ENCODE measurements around the gene GBP2.
"Not testable (repeated sequence)": the region's sequence is repeated elsewhere in the genome, so short reads cannot be mapped to it uniquely, and the experiment has no call there.

GBP2 gene

GRCh38 chr1:89125913-89126580 lies at the start of gene GBP2:
Gene GBP2 (minus strand): TSS chr1:89126114. CDS start chr1:89121966, 4,148 bp downstream.
- no peak for DNase-seq (ENCODE audit: low spot score)

GRCh38 chr1:89174491-89174890 lies 48.6 kb upstream of the GBP2 start:
- no peak for DNase-seq (ENCODE audit: low spot score)

- DNase-seq (ENCODE audit: low spot score): no peak
Observed at GRCh38 chr1:89172468-89173143, 46.7 kb upstream of the GBP2 start.

- peak; percentile 16 for DNase-seq (ENCODE audit: low spot score)
Observed at GRCh38 chr1:89171067-89171438, 45.1 kb upstream of the GBP2 start.

GRCh38 chr1:89170170-89171066 lies 44.5 kb upstream of the GBP2 start:
- DNase-seq (ENCODE audit: low spot score): no peak

GRCh38 chr1:89169166-89169565 lies 43.3 kb upstream of the GBP2 start:
- no peak for DNase-seq (ENCODE audit: low spot score)

- DNase-seq (ENCODE audit: low spot score): no peak
Observed at GRCh38 chr1:89167590-89168230, 41.8 kb upstream of the GBP2 start.

- no peak for DNase-seq (ENCODE audit: low spot score)
Observed at GRCh38 chr1:89166705-89167104, 40.8 kb upstream of the GBP2 start.

GRCh38 chr1:89165811-89166210 lies 39.9 kb upstream of the GBP2 start:
- DNase-seq (ENCODE audit: low spot score): no peak

GRCh38 chr1:89151047-89151446 lies 25.1 kb upstream of the GBP2 start:
- no peak for DNase-seq (ENCODE audit: low spot score)

GRCh38 chr1:89149976-89150375 lies 24.1 kb upstream of the GBP2 start:
- DNase-seq (ENCODE audit: low spot score): no peak

- DNase-seq (ENCODE audit: low spot score): no peak
Observed at GRCh38 chr1:89149229-89149628, 23.3 kb upstream of the GBP2 start.

- DNase-seq (ENCODE audit: low spot score): no peak
Observed at GRCh38 chr1:89147678-89148658, 22.1 kb upstream of the GBP2 start.

- DNase-seq (ENCODE audit: low spot score): no peak
Observed at GRCh38 chr1:89146721-89147120, 20.8 kb upstream of the GBP2 start.

GRCh38 chr1:89143484-89143883 lies 17.6 kb upstream of the GBP2 start:
- no peak for DNase-seq (ENCODE audit: low spot score)

GRCh38 chr1:89142160-89142559 lies 16.2 kb upstream of the GBP2 start:
- no peak for DNase-seq (ENCODE audit: low spot score)

- no peak for DNase-seq (ENCODE audit: low spot score)
Observed at GRCh38 chr1:89133747-89134146, 7.8 kb upstream of the GBP2 start.

GRCh38 chr1:89130716-89131115 lies 4.8 kb upstream of the GBP2 start:
- no peak for DNase-seq (ENCODE audit: low spot score)

GRCh38 chr1:89129911-89130310 lies 4.0 kb upstream of the GBP2 start:
- no peak for DNase-seq (ENCODE audit: low spot score)

GRCh38 chr1:89128003-89128458 lies 2.1 kb upstream of the GBP2 start:
- not testable (repeated sequence) for DNase-seq (ENCODE audit: low spot score)
